Mucosa of rectum (tissue), 2 donors: ENCODE measurements around the gene METTL17.
"Not testable (repeated sequence)": the region's sequence is repeated elsewhere in the genome, so short reads cannot be mapped to it uniquely, and the experiment has no call there.

Experiments used
- H3K27ac ChIP-seq, 2 donors: one replicate each; pipeline ENCODE4 v1.7.0; 2013; ENCODE audit warnings: inconsistent platforms in 2 of 2, low read depth in 2 of 2, low read length in 2 of 2
- H3K27me3 ChIP-seq, 2 donors: one replicate each; pipeline ENCODE4 v1.7.0; 2013; ENCODE audit warnings: low read length in 2 of 2; ENCODE audit not compliant: control insufficient read depth in 2 of 2, insufficient read depth in 2 of 2
- H3K36me3 ChIP-seq, 2 donors: one replicate each; pipeline ENCODE4 v1.7.0; 2013; ENCODE audit warnings: low read length in 2 of 2; ENCODE audit not compliant: control insufficient read depth in 2 of 2, insufficient read depth in 2 of 2
- H3K4me1 ChIP-seq, 2 donors: one replicate each; pipeline ENCODE4 v1.7.0; 2013; ENCODE audit warnings: low read length in 2 of 2, mild to moderate bottlenecking in 1 of 2; ENCODE audit not compliant: control insufficient read depth in 2 of 2, insufficient read depth in 2 of 2
- H3K4me3 ChIP-seq, 2 donors: one replicate each; pipeline ENCODE4 v1.7.0; 2013; ENCODE audit warnings: low read length in 2 of 2
- H3K9ac ChIP-seq, 2 donors: one replicate each; pipeline ENCODE4 v1.7.0; 2013; ENCODE audit warnings: low read length in 2 of 2, low read depth in 1 of 2, mild to moderate bottlenecking in 1 of 2
- H3K9me3 ChIP-seq, 2 donors: one replicate each; pipeline ENCODE4 v1.7.0; 2013; ENCODE audit warnings: low read length in 2 of 2; ENCODE audit not compliant: control insufficient read depth in 2 of 2
- donor health status: healthy.
- donor health status: Normal muscosa, but diverticular disease.

The METTL17 gene

DNA sequence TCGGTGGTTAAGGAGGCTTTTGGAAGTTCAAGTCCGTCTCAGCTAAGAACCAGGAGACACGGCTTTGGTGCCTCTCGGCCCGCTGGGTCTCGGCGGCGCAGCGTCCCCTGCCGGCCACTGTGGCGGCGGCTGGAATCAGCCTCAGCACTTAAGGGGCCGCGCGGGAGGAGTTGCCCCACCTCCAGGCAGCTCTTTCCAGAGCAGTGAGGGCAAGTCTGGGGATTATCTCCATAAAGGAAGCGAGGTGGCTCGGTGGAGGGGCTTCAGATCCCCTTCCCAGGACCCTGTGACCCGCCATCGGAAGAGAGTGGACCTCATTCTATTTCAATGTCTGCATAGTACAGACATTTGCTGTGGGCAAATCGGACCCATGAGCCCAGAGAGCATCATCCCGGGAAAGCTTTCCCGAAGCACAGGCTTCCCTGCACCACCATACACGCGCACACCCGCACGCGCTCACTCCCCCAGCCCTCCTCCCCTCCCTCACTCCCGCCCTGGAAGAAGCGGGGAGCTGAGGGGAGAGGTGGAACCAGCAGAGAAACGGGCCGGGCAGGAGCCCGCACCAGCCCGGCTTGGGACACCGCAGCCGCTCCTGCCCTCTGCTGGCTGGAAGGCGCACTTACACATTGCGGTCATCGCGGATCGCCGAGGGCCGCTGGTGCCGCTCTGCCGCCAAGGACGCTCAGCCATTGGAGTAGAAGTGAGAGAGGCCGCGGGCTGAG lies 18.6 kb upstream of the METTL17 start:
- Histone ChIP-seq H3K27me3 (no peaks in the 10 kb centered on the region), H3K4me3 (peak overlapping the region; percentile 65 to 73), H3K27ac (peak overlapping the region in 1 of 2 donors; percentile 10), H3K9ac (peak overlapping the region; percentile 38 to 65), H3K4me1 (peaks cover 3% of the 10 kb centered on the region in 2 donors), H3K36me3 (no peaks in the 10 kb centered on the region), H3K9me3 (no peaks in the 10 kb centered on the region)

DNA sequence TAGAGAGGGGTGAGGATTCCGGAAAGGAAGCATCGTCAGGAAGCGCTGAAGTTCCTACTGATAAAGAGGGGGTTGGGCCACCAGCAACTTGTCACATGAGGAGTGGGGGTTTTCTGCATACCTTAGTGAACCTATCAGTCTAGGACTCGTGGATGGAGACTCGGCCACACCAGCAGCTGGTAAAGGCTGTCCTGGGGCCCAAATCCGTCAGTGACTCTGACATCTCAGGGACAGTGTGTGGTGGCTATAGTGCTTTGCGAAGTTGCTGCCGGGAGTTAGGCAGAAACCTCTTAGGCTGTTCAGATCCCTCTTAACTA lies 18.1 kb upstream of the METTL17 start:
- no peak overlapping the region for H3K27ac ChIP-seq
- peaks cover 3% of the 10 kb centered on the region in 2 donors for H3K4me1 ChIP-seq
- H3K9me3 ChIP-seq = no peaks in the 10 kb centered on the region
- H3K4me3 ChIP-seq = peak overlapping the region; percentile 65 to 73
- no peaks in the 10 kb centered on the region for H3K36me3 ChIP-seq
- peak overlapping the region in 1 of 2 donors; percentile 16 for H3K9ac ChIP-seq
- H3K27me3 ChIP-seq = no peaks in the 10 kb centered on the region

DNA sequence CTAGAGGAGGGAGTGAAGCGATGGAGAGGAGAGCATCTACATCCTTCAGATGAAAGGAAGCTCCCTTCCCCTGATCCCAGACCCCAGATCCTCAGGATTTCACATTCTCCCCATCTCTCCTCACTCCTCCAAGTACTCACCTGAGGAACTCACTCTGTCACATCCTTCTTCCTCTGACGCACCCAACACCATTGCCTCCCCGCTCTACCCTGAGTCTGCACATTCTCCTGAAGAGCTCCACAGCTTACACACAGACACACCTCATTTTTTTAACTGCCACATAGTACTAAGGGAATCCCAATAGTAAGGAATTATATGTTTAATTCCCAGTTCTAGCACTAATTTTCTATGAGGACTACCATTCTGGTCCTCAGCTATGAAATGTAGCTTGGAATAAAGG lies 16.3 kb upstream of the METTL17 start:
- no peaks in the 10 kb centered on the region for H3K36me3 ChIP-seq
- no peak overlapping the region for H3K27ac ChIP-seq
- H3K4me1 ChIP-seq = peaks cover 3% of the 10 kb centered on the region in 2 donors
- no peak overlapping the region for H3K4me3 ChIP-seq
- no peak overlapping the region for H3K9ac ChIP-seq
- no peaks in the 10 kb centered on the region for H3K27me3 ChIP-seq
- no peaks in the 10 kb centered on the region for H3K9me3 ChIP-seq

DNA sequence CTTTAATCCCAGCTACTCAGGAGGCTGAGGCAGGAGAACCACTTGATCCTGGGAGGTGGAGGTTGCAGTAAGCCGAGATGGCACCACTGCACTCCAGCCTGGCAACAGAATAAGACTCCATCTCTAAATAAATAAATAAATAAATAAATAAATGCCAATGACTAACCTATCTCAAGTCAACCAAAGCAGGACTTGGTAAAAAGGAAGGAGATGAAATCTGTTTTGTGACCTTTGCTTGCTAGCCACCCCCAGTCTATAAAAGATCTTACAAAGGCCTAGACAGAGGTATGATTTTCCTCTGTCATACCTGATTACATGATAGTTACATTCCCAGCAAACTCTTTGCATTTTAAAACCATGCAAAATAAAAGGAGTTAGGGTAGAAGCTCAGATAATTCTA lies 13.5 kb upstream of the METTL17 start:
- Histone ChIP-seq H3K27me3 (no peaks in the 10 kb centered on the region), H3K36me3 (no peaks in the 10 kb centered on the region), H3K4me3 (no peak overlapping the region), H3K27ac (no peak overlapping the region), H3K9ac (no peak overlapping the region), H3K9me3 (no peaks in the 10 kb centered on the region), H3K4me1 (no peaks in the 10 kb centered on the region)

DNA sequence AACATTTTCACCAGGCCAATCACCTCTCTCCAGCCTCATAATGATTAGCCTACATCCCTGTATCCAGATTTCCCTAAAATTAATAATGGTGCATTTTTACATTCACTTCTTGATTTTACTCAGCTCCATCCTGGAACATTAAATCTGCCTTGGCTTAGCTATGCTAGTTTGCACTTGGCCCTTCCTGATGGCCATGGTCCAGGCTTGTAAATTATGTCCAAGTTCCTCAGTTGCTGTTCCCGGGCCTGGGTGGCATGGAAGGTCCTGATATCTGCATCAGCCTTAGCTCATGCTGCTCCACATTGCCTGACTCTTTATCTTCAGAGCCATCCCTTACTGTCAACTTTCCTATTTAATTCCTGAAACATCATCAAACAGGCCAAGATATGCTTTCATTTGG lies 11.1 kb upstream of the METTL17 start:
- Histone ChIP-seq H3K9ac (no peak overlapping the region), H3K27ac (no peak overlapping the region), H3K27me3 (no peaks in the 10 kb centered on the region), H3K9me3 (no peaks in the 10 kb centered on the region), H3K4me3 (no peak overlapping the region), H3K4me1 (no peaks in the 10 kb centered on the region), H3K36me3 (no peaks in the 10 kb centered on the region)

DNA sequence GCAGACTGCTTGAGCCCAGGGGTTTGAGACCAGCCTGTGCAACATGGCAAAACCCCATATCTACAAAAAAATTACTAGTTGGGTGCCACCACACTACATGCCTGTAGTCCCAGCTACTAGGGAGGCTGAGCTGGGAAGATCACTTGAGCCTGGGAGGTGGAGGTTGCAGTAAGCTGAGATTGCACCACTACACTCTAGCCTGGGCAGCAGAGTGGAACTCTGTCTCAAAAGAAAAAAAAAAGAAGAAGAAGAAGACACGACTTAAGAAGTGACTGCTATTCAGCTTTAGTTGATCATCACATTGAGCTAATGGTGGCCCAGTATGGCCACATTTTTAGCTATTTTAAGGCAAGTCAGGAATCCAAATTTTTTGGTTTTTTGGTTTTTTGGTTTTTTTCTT lies 8.9 kb upstream of the METTL17 start:
- H3K9me3 ChIP-seq = no peaks in the 10 kb centered on the region
- H3K27ac ChIP-seq = no peak overlapping the region
- H3K27me3 ChIP-seq = no peaks in the 10 kb centered on the region
- H3K36me3 ChIP-seq = no peaks in the 10 kb centered on the region
- H3K9ac ChIP-seq = no peak overlapping the region
- no peaks in the 10 kb centered on the region for H3K4me1 ChIP-seq
- H3K4me3 ChIP-seq = no peak overlapping the region

DNA sequence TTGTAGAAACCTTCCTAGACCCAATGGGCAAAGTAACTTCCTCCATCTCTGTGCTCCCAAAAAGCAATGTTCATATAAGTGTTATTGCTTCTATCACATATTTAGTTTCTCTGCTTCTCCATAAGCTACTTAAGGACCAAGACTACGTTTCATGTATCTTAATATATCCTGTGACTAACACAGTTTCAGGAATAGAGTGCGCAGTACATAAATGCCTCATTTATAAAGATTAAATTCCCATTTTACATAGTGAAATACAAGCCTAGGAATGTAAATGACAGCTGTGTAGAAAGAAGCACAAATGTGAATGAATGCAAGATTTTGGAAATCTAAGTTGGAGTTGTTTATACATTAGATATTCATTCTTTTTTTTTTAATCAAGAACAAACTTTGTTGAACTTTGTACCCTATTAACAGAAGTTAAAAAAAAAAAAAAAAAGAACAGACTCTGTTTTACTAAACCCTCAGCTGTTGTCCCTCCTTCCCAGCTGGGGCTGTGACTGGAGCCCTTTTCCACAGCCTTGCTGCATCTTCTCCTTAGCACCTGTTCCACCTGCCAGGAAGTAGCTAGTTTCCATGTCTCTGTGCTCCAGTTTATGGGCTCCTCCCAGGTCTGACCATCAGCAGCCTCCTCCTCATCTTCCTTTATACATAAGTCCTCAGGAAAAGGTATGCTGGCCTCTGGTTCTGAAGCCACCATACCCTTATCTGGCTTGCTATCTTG lies 7.0 kb upstream of the METTL17 start:
- H3K4me1 ChIP-seq = no peaks in the 10 kb centered on the region
- H3K9me3 ChIP-seq = no peaks in the 10 kb centered on the region
- no peaks in the 10 kb centered on the region for H3K27me3 ChIP-seq
- no peak overlapping the region for H3K4me3 ChIP-seq
- H3K36me3 ChIP-seq = no peaks in the 10 kb centered on the region
- H3K9ac ChIP-seq = no peak overlapping the region
- no peak overlapping the region for H3K27ac ChIP-seq

DNA sequence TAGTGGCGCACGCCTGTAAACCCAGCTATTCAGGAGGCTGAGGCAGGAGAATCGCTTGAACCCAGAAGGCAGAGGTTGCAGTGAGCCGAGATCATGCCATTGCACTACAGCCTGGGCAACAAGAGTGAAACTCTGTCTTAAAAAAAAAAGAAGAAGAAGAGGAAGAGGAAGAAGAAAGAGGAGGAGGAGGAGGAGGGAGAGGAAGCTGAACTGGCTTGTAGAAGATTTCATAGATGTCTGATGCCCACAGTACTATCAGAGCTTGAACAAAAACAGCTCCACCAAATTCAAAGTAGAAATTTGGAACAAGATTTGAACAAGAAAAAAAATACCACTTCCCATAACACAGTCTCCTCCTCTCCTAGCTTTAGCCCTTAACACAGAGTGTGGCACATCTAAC lies 4.1 kb upstream of the METTL17 start:
- H3K36me3 ChIP-seq, H3K27me3 ChIP-seq, H3K4me1 ChIP-seq, H3K27ac ChIP-seq, H3K9ac ChIP-seq, H3K9me3 ChIP-seq, H3K4me3 ChIP-seq: not testable (repeated sequence)

DNA sequence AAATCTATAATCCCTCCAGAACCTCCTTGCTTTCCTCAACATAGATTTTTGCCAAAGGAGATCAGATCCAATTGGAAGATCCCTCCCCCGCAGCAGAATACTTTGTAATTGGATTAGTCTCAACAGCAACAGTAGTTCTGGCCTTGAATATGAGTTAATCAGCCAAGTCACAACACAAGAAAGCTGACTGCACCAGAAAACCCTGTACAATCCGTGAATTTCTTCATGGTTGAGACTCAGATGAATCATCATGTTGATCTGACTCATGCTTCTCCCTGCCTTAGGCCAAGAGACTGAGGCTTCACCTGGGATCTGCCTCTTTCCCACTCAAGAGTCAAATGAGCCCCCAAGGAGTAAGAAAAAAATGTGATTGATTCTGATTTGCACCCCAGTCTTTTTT lies 3.0 kb upstream of the METTL17 start:
- Histone ChIP-seq H3K9me3 (no peaks in the 10 kb centered on the region), H3K4me3 (no peak overlapping the region), H3K27me3 (no peaks in the 10 kb centered on the region), H3K27ac (no peak overlapping the region), H3K36me3 (peaks cover under 1 to 3% of the 10 kb centered on the region in 2 donors), H3K9ac (no peak overlapping the region), H3K4me1 (peaks cover 8 to 14% of the 10 kb centered on the region in 2 donors)

DNA sequence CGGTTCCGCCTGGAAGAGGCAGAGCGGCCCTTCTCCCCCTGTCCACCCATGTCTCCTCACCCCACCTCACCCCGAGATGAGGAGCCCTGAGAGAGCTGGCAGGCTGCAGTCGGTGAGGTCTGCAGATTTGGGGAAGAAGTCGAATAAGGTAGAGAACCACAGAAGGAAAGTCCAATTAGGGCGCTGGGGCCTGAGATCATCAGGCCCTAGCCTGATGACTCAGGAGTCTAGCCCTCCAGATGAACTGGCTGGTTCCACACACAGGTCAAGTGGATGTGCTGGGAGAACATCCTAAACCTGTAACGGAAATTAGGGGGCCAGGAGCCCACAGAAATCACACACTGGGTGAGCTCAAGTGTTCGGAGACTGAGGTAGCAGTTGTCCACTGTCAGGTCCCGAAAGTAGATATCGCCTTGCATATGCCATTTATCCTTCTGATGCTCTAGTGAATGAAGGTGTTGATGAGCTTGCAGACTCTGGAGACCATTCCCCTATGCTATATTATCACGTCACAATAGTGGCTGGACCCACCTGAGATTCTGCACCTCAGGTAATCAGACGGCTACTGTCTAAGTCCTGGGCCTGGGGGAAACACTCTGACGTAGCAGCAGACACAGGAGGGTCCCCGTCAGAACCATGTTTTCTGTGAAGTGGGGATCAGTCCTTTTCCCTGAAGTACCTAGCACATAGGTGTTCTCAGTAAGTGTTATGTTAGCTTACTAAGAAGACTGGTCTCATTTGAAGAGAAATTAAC lies 886 bp upstream of the METTL17 start:
- peak overlapping the region; percentile 54 to 55 for H3K9ac ChIP-seq
- peak overlapping the region; percentile 85 to 86 for H3K27ac ChIP-seq
- H3K36me3 ChIP-seq = peaks cover 17 to 20% of the 10 kb centered on the region in 2 donors
- H3K27me3 ChIP-seq = no peaks in the 10 kb centered on the region
- H3K4me3 ChIP-seq = peak overlapping the region; percentile 94 to 96
- H3K4me1 ChIP-seq = peaks cover 8 to 14% of the 10 kb centered on the region in 2 donors
- no peaks in the 10 kb centered on the region for H3K9me3 ChIP-seq
